ENCODE data around the gene DDR2.

DDR2 gene

GRCh38 chr1:162696286-162696862 is 64.1 kb downstream of the DDR2 start:
- DNase-seq (ENCODE audit: low read depth): peak; percentile 95
- TF ChIP-seq CTCF (conservative IDR thresholded peaks at IDR 0.05; ENCODE audit: low read depth, low read length): peak; percentile 2
- no peak overlapping the region for H3K4me3 ChIP-seq (ENCODE audit: low read depth, low read length)

GRCh38 chr1:162697140-162697895 is 65.1 kb downstream of the DDR2 start:
- TF ChIP-seq CTCF (conservative IDR thresholded peaks at IDR 0.05; ENCODE audit: low read depth, low read length): no peak
- H3K4me3 ChIP-seq (ENCODE audit: low read depth, low read length): no peak overlapping the region
- DNase-seq (ENCODE audit: low read depth): no peak

- TF ChIP-seq CTCF (conservative IDR thresholded peaks at IDR 0.05; ENCODE audit: low read depth, low read length): peak; percentile 21
- no peak overlapping the region for H3K4me3 ChIP-seq (ENCODE audit: low read depth, low read length)
Observed at GRCh38 chr1:162699366-162699765, 67.1 kb downstream of the DDR2 start.

GRCh38 chr1:162700131-162700530 is 67.9 kb downstream of the DDR2 start:
- DNase-seq (ENCODE audit: low read depth): no peak
- TF ChIP-seq CTCF (conservative IDR thresholded peaks at IDR 0.05; ENCODE audit: low read depth, low read length): no peak
- H3K4me3 ChIP-seq (ENCODE audit: low read depth, low read length): no peak overlapping the region

More at GRCh38 chr1:162699366-162699765, 67.1 kb downstream of the DDR2 start:
- DNase-seq (ENCODE audit: low read depth): peak; percentile 29

- H3K4me3 ChIP-seq (ENCODE audit: low read depth, low read length): no peak overlapping the region
- TF ChIP-seq CTCF (conservative IDR thresholded peaks at IDR 0.05; ENCODE audit: low read depth, low read length): no peak
- no peak for DNase-seq (ENCODE audit: low read depth)
Observed at GRCh38 chr1:162701286-162701685, 69.0 kb downstream of the DDR2 start.

GRCh38 chr1:162702628-162703027 is 70.4 kb downstream of the DDR2 start:
- TF ChIP-seq CTCF (conservative IDR thresholded peaks at IDR 0.05; ENCODE audit: low read depth, low read length): no peak
- no peak for DNase-seq (ENCODE audit: low read depth)
- H3K4me3 ChIP-seq (ENCODE audit: low read depth, low read length): no peak overlapping the region

GRCh38 chr1:162703708-162704107 is 71.4 kb downstream of the DDR2 start:
- no peak for DNase-seq (ENCODE audit: low read depth)
- no peak overlapping the region for H3K4me3 ChIP-seq (ENCODE audit: low read depth, low read length)
- TF ChIP-seq CTCF (conservative IDR thresholded peaks at IDR 0.05; ENCODE audit: low read depth, low read length): no peak

Measured in choroid plexus epithelial cell (primary cell).